Measurements from ENCODE around the gene CCR5.

The CCR5 gene

GRCh38 chr3:46368569-46368968 is 2.2 kb upstream of the CCR5 start:
- Histone ChIP-seq H3K27ac (ENCODE audit: low read length) (peak overlapping the region; percentile 55; the same call in 1 of the 2 replicates), H3K9me2 (replicated peaks; ENCODE audit: insufficient read depth, low read length) (no peaks in the 10 kb centered on the region), H3K27me3 (replicated peaks; ENCODE audit: insufficient read depth, low read length) (no peaks in the 10 kb centered on the region), H3K9me3 (replicated peaks; ENCODE audit: insufficient read depth, low read length) (no peaks in the 10 kb centered on the region), H2AFZ (ENCODE audit: low read length) (peak overlapping the region; percentile 63), H3K4me3 (ENCODE audit: low read length) (no peak overlapping the region), H3K4me1 (ENCODE audit: low read length) (peaks cover 52% of the 10 kb centered on the region), H3K4me2 (ENCODE audit: low read depth, low read length) (peak overlapping the region; percentile 56), H4K20me1 (ENCODE audit: insufficient read depth, low read length) (no peaks in the 10 kb centered on the region), H3F3A (ENCODE audit: insufficient read depth, low read length) (0 out of 2 replicates have a peak, but pooled peaks cover 7% of the 10 kb centered on the region), H3K9ac (ENCODE audit: low read length) (peak overlapping the region; percentile 38), H3K79me2 (ENCODE audit: low read length) (no peaks in the 10 kb centered on the region), H3K36me3 (replicated peaks; ENCODE audit: insufficient read depth, low read length) (no peaks in the 10 kb centered on the region)
- no peak for TF ChIP-seq EZH2 (optimal IDR thresholded peaks at IDR 0.05; ENCODE audit: low read depth, low read length)
- TF ChIP-seq CTCF (IDR thresholded peaks at IDR 0.05; ENCODE audit: low read length) = peak; percentile 86
- TF ChIP-seq EZH2phosphoT487 (IDR thresholded peaks at IDR 0.05; ENCODE audit: low read length) = no peak
- DNase-seq = peak; percentile 96

GRCh38 chr3:46369151-46369550 is 1.6 kb upstream of the CCR5 start:
- no peak overlapping the region for H2AFZ ChIP-seq (ENCODE audit: low read length)
- 0 out of 2 replicates have a peak, but pooled peaks cover 7% of the 10 kb centered on the region for H3F3A ChIP-seq (ENCODE audit: insufficient read depth, low read length)
- H3K4me1 ChIP-seq (ENCODE audit: low read length) = peaks cover 53% of the 10 kb centered on the region
- H3K9me3 ChIP-seq (replicated peaks; ENCODE audit: insufficient read depth, low read length) = no peaks in the 10 kb centered on the region
- H3K4me2 ChIP-seq (ENCODE audit: low read depth, low read length) = 0 out of 2 replicates have a peak overlapping the region, but pooled peaks have one; percentile 23
- no peak for TF ChIP-seq CTCF (IDR thresholded peaks at IDR 0.05; ENCODE audit: low read length)
- no peak for TF ChIP-seq EZH2phosphoT487 (IDR thresholded peaks at IDR 0.05; ENCODE audit: low read length)
- no peak for TF ChIP-seq EZH2 (optimal IDR thresholded peaks at IDR 0.05; ENCODE audit: low read depth, low read length)
- H3K36me3 ChIP-seq (replicated peaks; ENCODE audit: insufficient read depth, low read length) = no peaks in the 10 kb centered on the region
- peak overlapping the region; percentile 26; the same call in 1 of the 2 replicates for H3K9ac ChIP-seq (ENCODE audit: low read length)
- DNase-seq = no peak
- H3K27ac ChIP-seq (ENCODE audit: low read length) = no peak overlapping the region
- no peaks in the 10 kb centered on the region for H3K9me2 ChIP-seq (replicated peaks; ENCODE audit: insufficient read depth, low read length)
- no peaks in the 10 kb centered on the region for H3K79me2 ChIP-seq (ENCODE audit: low read length)
- H3K27me3 ChIP-seq (replicated peaks; ENCODE audit: insufficient read depth, low read length) = no peaks in the 10 kb centered on the region
- H3K4me3 ChIP-seq (ENCODE audit: low read length) = no peak overlapping the region
- H4K20me1 ChIP-seq (ENCODE audit: insufficient read depth, low read length) = no peaks in the 10 kb centered on the region

GRCh38 chr3:46369675-46370132 is 1.0 kb upstream of the CCR5 start:
- H3K4me2 ChIP-seq (ENCODE audit: low read depth, low read length) = no peak overlapping the region
- peaks cover 58% of the 10 kb centered on the region for H3K4me1 ChIP-seq (ENCODE audit: low read length)
- DNase-seq = no peak
- H3K36me3 ChIP-seq (replicated peaks; ENCODE audit: insufficient read depth, low read length) = no peaks in the 10 kb centered on the region
- peak overlapping the region; percentile 42; the same call in 1 of the 2 replicates for H3K27ac ChIP-seq (ENCODE audit: low read length)
- H3K79me2 ChIP-seq (ENCODE audit: low read length) = no peaks in the 10 kb centered on the region
- H3K4me3 ChIP-seq (ENCODE audit: low read length) = no peak overlapping the region
- no peaks in the 10 kb centered on the region for H3K27me3 ChIP-seq (replicated peaks; ENCODE audit: insufficient read depth, low read length)
- no peak for TF ChIP-seq EZH2phosphoT487 (IDR thresholded peaks at IDR 0.05; ENCODE audit: low read length)
- no peak for TF ChIP-seq CTCF (IDR thresholded peaks at IDR 0.05; ENCODE audit: low read length)
- no peak for TF ChIP-seq EZH2 (optimal IDR thresholded peaks at IDR 0.05; ENCODE audit: low read depth, low read length)
- no peak overlapping the region for H3K9ac ChIP-seq (ENCODE audit: low read length)
- no peak overlapping the region for H2AFZ ChIP-seq (ENCODE audit: low read length)
- H3K9me3 ChIP-seq (replicated peaks; ENCODE audit: insufficient read depth, low read length) = no peaks in the 10 kb centered on the region
- H3F3A ChIP-seq (ENCODE audit: insufficient read depth, low read length) = 0 out of 2 replicates have a peak, but pooled peaks cover 7% of the 10 kb centered on the region
- no peaks in the 10 kb centered on the region for H3K9me2 ChIP-seq (replicated peaks; ENCODE audit: insufficient read depth, low read length)
- no peaks in the 10 kb centered on the region for H4K20me1 ChIP-seq (ENCODE audit: insufficient read depth, low read length)

Data from MM.1S (cell line).